B cell (primary cell): Measurements from ENCODE around the gene KRTAP5-1. TPM values are rescaled to one million over a fixed set of nuclear protein-coding genes. Genes with fewer than 3 reads are reported as not detected.

Experiments used
- ATAC-seq: fragments of 200-7000 bp; cut with Tn5 transposase; one replicate; pipeline ENCODE4 v1.10.0; 2021; ENCODE audit warnings: low read depth, mild to moderate bottlenecking, moderate number of reproducible peaks, moderate library complexity
- CTCF ChIA-PET: fragments of 350-600 bp; sonication (Branson Sonifier 250); formaldehyde crosslinking; loops from one replicate; lab custom pipeline; 2021; ENCODE audit warnings: antibody characterized with exemption, inconsistent platforms; lab: Charles Lee
- POLR2A ChIA-PET: fragments of 350-600 bp; sonication (Branson Sonifier 250); formaldehyde crosslinking; loops from one replicate; lab custom pipeline; 2021; ENCODE audit warnings: antibody characterized with exemption; lab: Charles Lee
- DNase-seq: peaks from one replicate; pipeline ENCODE4 v3.0.0; 2013
- H2AFZ ChIP-seq: 2 replicates; pipeline ENCODE4 v1.6.1; 2012; ENCODE audit warnings: mild to moderate bottlenecking, low read depth, low read length; ENCODE audit not compliant: insufficient read depth, poor library complexity, severe bottlenecking
- H3K27ac ChIP-seq, 2 donors: 1 replicate in 1 of 2; 2 replicates in 1 of 2; pipeline ENCODE4 v1.5.1; 2012 to 2013; ENCODE audit warnings: low read length in 2 of 2, mild to moderate bottlenecking in 2 of 2, moderate library complexity in 1 of 2
- H3K27me3 ChIP-seq, 4 experiments: fragments of 200-600 bp in 1 of 4; sonication (generic) in 1 of 4; replicated peaks in 1 of 4; 1 replicate in 2 of 4; 2 replicates in 2 of 4; pipeline versions ENCODE4 v1.6.1 to v1.7.0; 2013 to 2016; ENCODE audit warnings: low read length in 3 of 4, mild to moderate bottlenecking in 2 of 4, mixed read lengths in 1 of 4, moderate library complexity in 1 of 4; ENCODE audit not compliant: insufficient read depth in 4 of 4, control insufficient read depth in 3 of 4; ENCODE audit errors: control extremely low read depth in 1 of 4
- H3K36me3 ChIP-seq, 2 experiments: replicated peaks in 1 of 2; 1 replicate in 1 of 2; 2 replicates in 1 of 2; pipeline versions ENCODE4 v1.6.1 to v1.7.1; 2013; ENCODE audit warnings: low read length in 1 of 2; ENCODE audit not compliant: insufficient read depth in 2 of 2, control insufficient read depth in 1 of 2; ENCODE audit errors: control extremely low read depth in 1 of 2, extremely low read depth in 1 of 2
- H3K4me1 ChIP-seq, 2 donors: fragments of 200-600 bp in 1 of 2; sonication (generic) in 1 of 2; 1 replicate in 1 of 2; 2 replicates in 1 of 2; pipeline versions ENCODE4 v1.5.1 to v1.6.1; 2013 to 2017; ENCODE audit warnings: low read length in 2 of 2; ENCODE audit not compliant: control insufficient read depth in 2 of 2, insufficient read depth in 2 of 2
- H3K4me2 ChIP-seq: replicated peaks from 2 replicates; pipeline ENCODE3; 2012; ENCODE audit warnings: mild to moderate bottlenecking, low read depth, low read length; ENCODE audit not compliant: poor library complexity, severe bottlenecking
- H3K4me3 ChIP-seq, 5 experiments: fragments of 200-600 bp in 1 of 5; sonication (generic) in 1 of 5; 1 replicate in 3 of 5; 2 replicates in 2 of 5; pipeline versions ENCODE4 v1.5.1 to v1.7.0; 2011 to 2016; ENCODE audit warnings: low read length in 4 of 5, mild to moderate bottlenecking in 4 of 5, low read depth in 2 of 5, control low read depth in 1 of 5, moderate library complexity in 1 of 5; ENCODE audit not compliant: insufficient read depth in 1 of 5; ENCODE audit errors: control extremely low read depth in 1 of 5, extremely low read depth in 1 of 5
- H3K79me2 ChIP-seq: fragments of 200-600 bp; sonication (generic); one replicate; pipeline ENCODE4 v1.6.0; 2016; ENCODE audit warnings: low read length; ENCODE audit not compliant: control insufficient read depth, insufficient read depth
- H3K9ac ChIP-seq: fragments of 200-600 bp; sonication (generic); 2 replicates; pipeline ENCODE4 v1.6.1; 2017; ENCODE audit warnings: mild to moderate bottlenecking, low read length, moderate library complexity
- H3K9me3 ChIP-seq, 3 donors: one replicate each; pipeline versions ENCODE4 v1.6.1 to v1.7.1; 2013; ENCODE audit warnings: low read length in 2 of 3; ENCODE audit not compliant: control insufficient read depth in 2 of 3, insufficient read depth in 1 of 3; ENCODE audit errors: control extremely low read depth in 1 of 3
- H4K20me1 ChIP-seq: 2 replicates; pipeline ENCODE4 v1.6.0; 2012; ENCODE audit warnings: mild to moderate bottlenecking, low read length; ENCODE audit not compliant: insufficient read depth, control insufficient read depth, poor library complexity, severe bottlenecking
- H3K27ac Mint-ChIP-seq: one replicate; pipeline ENCODE4 v1.8.0; 2021; ENCODE audit warnings: mixed read lengths
- H3K27me3 Mint-ChIP-seq: one replicate; pipeline ENCODE4 v1.8.0; 2021; ENCODE audit warnings: mixed read lengths
- H3K4me1 Mint-ChIP-seq: one replicate; pipeline ENCODE4 v1.8.0; 2021; ENCODE audit warnings: mixed read lengths
- H3K4me3 Mint-ChIP-seq: one replicate; pipeline ENCODE4 v1.8.0; 2021; ENCODE audit warnings: mixed read lengths
- H3K9me3 Mint-ChIP-seq: one replicate; pipeline ENCODE4 v1.8.0; 2022; ENCODE audit warnings: mixed read lengths; ENCODE audit not compliant: insufficient read depth
- CTCF ChIP-seq: fragments of 200-600 bp; IDR thresholded peaks from one replicate; pipeline ENCODE4 v1.8.0; 2022; ENCODE audit warnings: antibody characterized with exemption, mild to moderate bottlenecking
- EZH2 ChIP-seq: IDR thresholded peaks from 2 replicates; pipeline ENCODE4 v1.6.1; 2012; ENCODE audit warnings: borderline replicate concordance, low read depth, mild to moderate bottlenecking, moderate library complexity, low read length; ENCODE audit not compliant: insufficient read depth, poor library complexity, severe bottlenecking
- WGBS: methylation state at CpG from one replicate; pipeline ENCODE4 v1.1.5; 2013; ENCODE audit warnings: missing lambda C conversion rate; ENCODE audit not compliant: insufficient coverage; 5-methylcytosine and 5-hydroxymethylcytosine counted together
- intact Hi-C: fragments of 100-400 bp; cut with micrococcal nuclease; formaldehyde crosslinking; loops from one replicate; pipeline ENCODE4 v1.10.0; 2022
- polyA plus RNA-seq: library from polyadenylated mRNA; depleted of rRNA; stranded (reverse); fragments of >200 nt; gene quantifications from 2 replicates; pipeline ENCODE4 v1.2.3, GENCODE V29; 2012
- total RNA-seq, 2 donors: library from RNA; stranded (reverse); fragments of 120-200 nt in 1 of 2; gene quantifications; 1 replicate in 1 of 2; 2 replicates in 1 of 2; pipeline versions ENCODE4 v1.2.3 to v1.2.4, GENCODE V29; 2013 to 2022

KRTAP5-1 gene
- total and polyA plus RNA-seq, 2 donors (not counting 1 experiment from before 2014, with no cell fraction given): not detected

- H3K9ac ChIP-seq: no peak overlapping the region
- POLR2A ChIA-PET: no interaction called here
Observed at GRCh38 chr11:1565173-1565903, 19.7 kb downstream of the KRTAP5-1 start.

More at GRCh38 chr11:1565173-1565903, 19.7 kb downstream of the KRTAP5-1 start:
- CTCF ChIA-PET: interaction anchor here (1.4 to 4.5 kb wide), 2 partner anchors 10 to 18 kb away, joined by 4 to 28 read pairs; no protein-coding TSS in a partner anchor
- Histone ChIP-seq H3K4me2 (no peak overlapping the region), H2AFZ (no peak overlapping the region), H3K27me3 (peaks cover 0 to 28% (median 2%) of the 10 kb centered on the region in 4 experiments), H3K27ac (no peak overlapping the region), H4K20me1 (no peaks in the 10 kb centered on the region), H3K36me3 (no peaks in the 10 kb centered on the region), H3K4me1 (peaks cover under 1 to 1% of the 10 kb centered on the region in 2 donors), H3K4me3 (no peak overlapping the region), H3K9me3 (peaks cover 0 to 11% (median 0%) of the 10 kb centered on the region in 3 donors), H3K79me2 (no peaks in the 10 kb centered on the region)
- Mint-ChIP-seq H3K4me1 (peaks cover 5% of the 10 kb centered on the region), H3K9me3 (no peaks in the 10 kb centered on the region), H3K27ac (no peak overlapping the region), H3K4me3 (no peak overlapping the region), H3K27me3 (peaks cover 9% of the 10 kb centered on the region)
- peak; percentile 33 for DNase-seq
- ATAC-seq: no peak
- TF ChIP-seq EZH2 (no peak), CTCF (no peak)
- intact Hi-C loops: no loop called here
- 84% methylated on average over 28 of the region's 28 CpGs for WGBS
